HAP-1 (cell line): ENCODE results near the gene ENPP1.

ENCODE experiments used
- DNase-seq, 2 experiments: peaks; one replicate each; pipeline ENCODE4 v3.0.0-alpha.2; 2016 to 2020; ENCODE audit warnings: low spot score in 2 of 2
- H3K27me3 ChIP-seq: fragments of 250-450 bp; sonication (Bioruptor Pico); 2 replicates; pipeline ENCODE4 v1.5.1; 2020; ENCODE audit warnings: low read depth, mild to moderate bottlenecking, moderate library complexity
- H3K36me3 ChIP-seq: fragments of 250-450 bp; sonication (Bioruptor Pico); replicated peaks from 2 replicates; pipeline ENCODE4 v1.5.1; 2020; ENCODE audit warnings: mild to moderate bottlenecking
- H3K4me1 ChIP-seq: fragments of 250-450 bp; sonication (Bioruptor Pico); 2 replicates; pipeline ENCODE4 v1.5.1; 2020; ENCODE audit warnings: mild to moderate bottlenecking
- H3K4me3 ChIP-seq: fragments of 250-450 bp; sonication (Bioruptor Pico); 2 replicates; pipeline ENCODE4 v1.5.1; 2020; ENCODE audit warnings: mild to moderate bottlenecking, moderate library complexity
- H3K9me3 ChIP-seq: fragments of 250-450 bp; sonication (Bioruptor Pico); 2 replicates; pipeline ENCODE4 v1.5.1; 2020; ENCODE audit warnings: mild to moderate bottlenecking, moderate library complexity
- in situ Hi-C: fragments of 300-500 bp; cut with MboI; formaldehyde crosslinking; loops from 3 replicates; pipeline ENCODE4 v1.14.3; 2020; ENCODE audit warnings: low sequenced_read_pairs, inconsistent platforms, mixed read lengths

The ENPP1 gene

DNA sequence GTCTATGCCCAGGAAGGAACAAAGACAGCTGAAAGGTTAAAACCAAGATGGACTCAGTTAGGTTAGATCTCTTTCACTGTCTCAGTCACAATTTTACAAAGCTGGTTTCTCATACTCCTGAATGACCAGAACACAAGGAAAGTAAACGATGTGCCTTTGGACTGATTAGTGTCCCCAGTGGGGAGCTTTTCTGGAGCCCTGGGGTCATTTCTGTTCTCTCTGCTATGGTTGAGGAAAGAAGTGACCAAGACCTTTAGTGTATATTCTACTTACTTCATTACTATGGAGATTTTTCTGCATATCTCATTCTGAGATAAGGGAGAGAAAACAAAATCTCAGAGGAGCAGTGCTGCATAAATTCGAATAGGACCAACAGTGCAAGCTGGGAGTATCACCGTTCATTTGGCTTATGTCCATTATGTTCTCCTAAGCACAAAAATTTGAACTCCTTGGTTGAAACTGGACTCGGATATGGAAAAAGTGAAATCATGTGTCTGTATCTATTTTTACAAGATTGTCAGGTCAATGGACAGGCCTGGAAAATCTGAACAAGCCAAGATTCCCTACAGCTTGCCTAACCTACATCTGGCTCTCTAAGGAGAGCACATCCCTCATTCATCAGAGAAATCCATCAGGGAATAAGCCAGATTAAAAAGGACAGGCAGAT is 34.4 kb upstream of the ENPP1 start:
- no peak for DNase-seq
- in situ Hi-C loops = no loop called here

DNA sequence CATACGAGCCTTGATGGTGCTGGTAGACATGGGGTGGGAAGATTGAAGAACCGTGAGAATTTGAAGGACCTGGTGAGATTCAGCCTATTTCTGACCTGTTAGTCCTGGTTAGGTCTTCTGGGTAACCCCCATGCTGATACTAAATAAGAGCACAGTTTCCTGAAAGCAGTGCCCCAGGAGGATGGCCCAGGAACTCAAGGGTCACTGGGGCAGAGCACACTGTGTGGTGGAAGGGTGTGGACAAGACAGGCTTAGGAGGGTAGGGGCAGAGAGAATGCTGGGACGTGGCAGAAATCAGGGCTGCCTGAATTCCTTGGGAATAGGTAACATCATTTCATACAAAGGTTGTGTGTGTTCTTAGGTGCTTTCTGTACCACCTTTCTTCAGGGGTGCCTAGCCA is 31.9 kb upstream of the ENPP1 start:
- Histone ChIP-seq H3K9me3 (no peaks in the 10 kb centered on the region), H3K4me3 (no peak overlapping the region), H3K36me3 (no peaks in the 10 kb centered on the region), H3K27me3 (no peaks in the 10 kb centered on the region), H3K4me1 (no peaks in the 10 kb centered on the region)
- DNase-seq = no peak
- in situ Hi-C loops = no loop called here

More for the DNA sequence above, 34.4 kb upstream of the ENPP1 start:
- no peaks in the 10 kb centered on the region for H3K4me1 ChIP-seq
- H3K36me3 ChIP-seq = no peaks in the 10 kb centered on the region
- no peak overlapping the region for H3K4me3 ChIP-seq
- no peaks in the 10 kb centered on the region for H3K27me3 ChIP-seq
- H3K9me3 ChIP-seq = no peaks in the 10 kb centered on the region

- Histone ChIP-seq H3K36me3 (no peaks in the 10 kb centered on the region), H3K4me1 (no peaks in the 10 kb centered on the region), H3K4me3 (no peak overlapping the region), H3K27me3 (no peaks in the 10 kb centered on the region), H3K9me3 (no peaks in the 10 kb centered on the region)
- in situ Hi-C loops = no loop called here
- no peak for DNase-seq
Measured at GRCh38 chr6:131776985-131777384, 30.8 kb upstream of the ENPP1 start.

GRCh38 chr6:131778169-131778568 is 29.7 kb upstream of the ENPP1 start:
- in situ Hi-C loops = no loop called here

DNA sequence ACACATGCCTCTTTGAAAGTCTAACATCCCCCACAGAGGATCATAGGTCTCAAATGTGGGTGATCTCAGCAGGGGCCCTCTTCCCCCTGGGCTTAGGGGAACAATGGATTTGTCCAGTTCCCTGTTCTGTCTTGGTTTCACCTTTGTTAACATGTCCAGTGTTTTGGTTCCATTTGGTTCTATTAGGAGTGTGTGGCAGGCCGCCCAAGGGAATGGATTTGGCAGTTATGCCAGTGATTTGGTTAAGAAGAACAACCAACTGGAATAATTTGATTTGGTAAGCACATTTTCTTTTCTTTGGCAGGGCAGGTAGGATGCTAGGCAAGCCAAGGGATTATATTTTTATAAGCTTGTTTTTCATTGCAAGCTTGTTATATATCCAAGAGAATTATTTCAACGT is 28.5 kb upstream of the ENPP1 start:
- Histone ChIP-seq H3K9me3 (no peaks in the 10 kb centered on the region), H3K4me1 (no peaks in the 10 kb centered on the region), H3K36me3 (no peaks in the 10 kb centered on the region), H3K27me3 (no peaks in the 10 kb centered on the region), H3K4me3 (no peak overlapping the region)
- DNase-seq = no peak
- in situ Hi-C loops = no loop called here

More at GRCh38 chr6:131778169-131778568, 29.7 kb upstream of the ENPP1 start:
- Histone ChIP-seq H3K27me3 (no peaks in the 10 kb centered on the region), H3K36me3 (no peaks in the 10 kb centered on the region), H3K4me3 (no peak overlapping the region), H3K9me3 (no peaks in the 10 kb centered on the region), H3K4me1 (no peaks in the 10 kb centered on the region)
- DNase-seq = no peak

- Histone ChIP-seq H3K4me1 (no peaks in the 10 kb centered on the region), H3K9me3 (no peaks in the 10 kb centered on the region), H3K27me3 (0 out of 2 replicates have a peak, but pooled peaks cover 2% of the 10 kb centered on the region), H3K36me3 (no peaks in the 10 kb centered on the region), H3K4me3 (no peak overlapping the region)
- in situ Hi-C loops = no loop called here
- DNase-seq = no peak
Measured at GRCh38 chr6:131780600-131780999, 27.2 kb upstream of the ENPP1 start.

DNA sequence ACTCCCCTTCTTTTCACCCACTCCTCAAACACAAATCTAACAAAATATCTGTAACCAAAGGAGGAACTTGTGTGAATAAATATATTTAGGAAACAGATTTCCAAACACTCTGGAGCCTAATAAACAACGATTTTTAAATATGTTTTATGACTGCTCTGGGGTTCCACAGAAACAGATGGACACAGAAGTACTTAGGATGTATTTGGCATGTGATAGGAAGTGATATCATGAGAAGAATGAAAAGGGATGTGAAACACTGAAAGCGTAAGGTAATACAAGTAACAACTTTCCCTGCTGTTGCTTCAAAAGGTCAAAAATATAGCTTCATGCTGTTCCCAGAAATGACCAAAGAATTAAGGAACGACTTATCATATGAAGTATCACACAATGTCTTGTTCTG is 26.1 kb upstream of the ENPP1 start:
- H3K9me3 ChIP-seq = no peaks in the 10 kb centered on the region
- no peaks in the 10 kb centered on the region for H3K36me3 ChIP-seq
- H3K27me3 ChIP-seq = 0 out of 2 replicates have a peak, but pooled peaks cover 2% of the 10 kb centered on the region
- in situ Hi-C loops = no loop called here
- DNase-seq = no peak
- H3K4me3 ChIP-seq = no peak overlapping the region
- H3K4me1 ChIP-seq = no peaks in the 10 kb centered on the region

DNA sequence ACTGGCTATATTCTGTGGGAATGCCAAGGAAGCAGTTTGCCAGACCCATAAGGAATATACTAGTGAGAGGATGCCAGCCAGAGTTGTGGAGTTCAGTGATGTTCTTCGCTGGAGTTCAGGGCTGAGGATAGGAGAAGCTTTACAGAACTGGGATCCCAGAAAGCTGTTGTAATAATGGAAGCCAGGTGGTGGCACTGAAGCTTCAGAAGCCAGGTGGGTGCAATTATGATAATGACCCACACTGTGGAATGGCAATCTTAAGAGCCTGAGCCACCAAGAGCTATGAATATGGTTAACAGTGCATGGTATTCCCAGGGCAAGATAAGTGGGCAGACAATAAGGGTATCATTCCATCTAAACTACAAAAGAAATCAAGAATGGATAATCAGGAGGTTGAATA is 25.1 kb upstream of the ENPP1 start:
- 0 out of 2 replicates have a peak, but pooled peaks cover 2% of the 10 kb centered on the region for H3K27me3 ChIP-seq
- no peaks in the 10 kb centered on the region for H3K36me3 ChIP-seq
- H3K4me3 ChIP-seq = no peak overlapping the region
- no peaks in the 10 kb centered on the region for H3K4me1 ChIP-seq
- in situ Hi-C loops = no loop called here
- no peak for DNase-seq
- no peaks in the 10 kb centered on the region for H3K9me3 ChIP-seq

DNA sequence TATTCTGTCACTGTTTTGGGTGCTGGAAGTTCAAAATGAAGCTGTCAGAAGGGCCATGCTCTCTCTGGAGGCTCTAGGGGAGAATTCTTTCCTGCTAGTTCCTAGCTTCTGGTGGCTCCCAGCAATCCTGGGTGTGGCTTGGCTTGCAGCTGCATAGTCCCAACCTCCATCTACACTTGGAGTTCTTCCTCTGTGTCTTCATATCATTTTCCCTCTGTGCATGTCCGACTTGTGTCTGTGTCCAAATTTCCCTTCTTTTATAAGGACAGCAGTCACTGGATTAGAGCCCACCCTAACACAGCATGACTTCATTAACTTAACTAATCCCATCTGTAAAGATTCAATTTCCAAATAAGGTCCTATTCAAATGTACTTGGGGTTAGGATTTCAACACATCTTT is 23.3 kb upstream of the ENPP1 start:
- in situ Hi-C loops = no loop called here
- Histone ChIP-seq H3K36me3 (no peaks in the 10 kb centered on the region), H3K4me3 (no peak overlapping the region), H3K9me3 (no peaks in the 10 kb centered on the region), H3K27me3 (0 out of 2 replicates have a peak, but pooled peaks cover 2% of the 10 kb centered on the region), H3K4me1 (no peaks in the 10 kb centered on the region)
- no peak for DNase-seq

DNA sequence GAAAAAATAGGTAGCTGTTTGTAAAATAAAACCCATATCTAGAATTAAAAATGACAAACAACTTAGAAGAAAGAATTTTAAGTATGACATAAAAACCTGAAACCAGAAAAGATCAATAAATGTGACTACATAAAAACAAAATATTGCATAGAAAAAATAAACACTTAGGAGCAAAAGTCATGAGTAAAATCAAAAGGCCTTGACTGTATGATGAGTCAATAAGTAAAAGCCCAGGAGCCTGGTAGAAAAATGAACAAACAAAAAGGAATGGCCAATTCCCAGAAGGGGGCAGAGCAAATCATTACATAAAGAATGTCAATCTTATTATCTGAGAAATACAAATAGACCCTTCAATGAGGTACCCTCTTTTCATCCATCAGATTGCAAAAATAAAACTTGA is 20.7 kb upstream of the ENPP1 start:
- Histone ChIP-seq H3K4me3 (no peak overlapping the region), H3K27me3 (0 out of 2 replicates have a peak, but pooled peaks cover 2% of the 10 kb centered on the region), H3K4me1 (no peaks in the 10 kb centered on the region), H3K36me3 (no peaks in the 10 kb centered on the region), H3K9me3 (no peaks in the 10 kb centered on the region)
- DNase-seq = no peak
- in situ Hi-C loops = no loop called here

GRCh38 chr6:131787766-131788712 is 19.8 kb upstream of the ENPP1 start:
- Histone ChIP-seq H3K4me1 (peaks cover 4% of the 10 kb centered on the region; the same call in 1 of the 2 replicates), H3K9me3 (no peaks in the 10 kb centered on the region), H3K4me3 (no peak overlapping the region), H3K27me3 (0 out of 2 replicates have a peak, but pooled peaks cover 2% of the 10 kb centered on the region), H3K36me3 (no peaks in the 10 kb centered on the region)
- DNase-seq = no peak
- in situ Hi-C loops = no loop called here

DNA sequence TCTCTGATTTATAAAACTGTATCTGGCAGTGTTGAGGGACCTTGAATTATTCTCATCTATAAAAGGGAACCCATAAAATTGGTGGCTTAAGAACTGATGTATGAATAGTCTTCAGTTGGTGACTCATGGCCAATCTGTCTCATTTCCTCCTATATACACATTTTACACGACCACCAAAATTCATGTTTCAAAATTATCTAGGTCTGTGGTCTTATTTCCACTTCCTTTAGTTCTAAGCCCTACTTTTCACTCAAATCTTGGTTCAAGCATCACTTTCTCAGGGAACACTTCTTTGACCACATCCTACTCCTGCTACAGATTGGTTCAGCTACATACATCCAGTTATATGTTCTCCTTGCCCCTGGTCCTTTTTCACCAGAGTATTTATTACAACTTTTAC is 18.6 kb upstream of the ENPP1 start:
- no peak overlapping the region for H3K4me3 ChIP-seq
- H3K4me1 ChIP-seq = peaks cover 4% of the 10 kb centered on the region; the same call in 1 of the 2 replicates
- no peak for DNase-seq
- 0 out of 2 replicates have a peak, but pooled peaks cover 2% of the 10 kb centered on the region for H3K27me3 ChIP-seq
- in situ Hi-C loops = no loop called here
- no peaks in the 10 kb centered on the region for H3K9me3 ChIP-seq
- H3K36me3 ChIP-seq = no peaks in the 10 kb centered on the region

- H3K4me1 ChIP-seq = peaks cover 4% of the 10 kb centered on the region; the same call in 1 of the 2 replicates
- in situ Hi-C loops = no loop called here
- no peak for DNase-seq
- no peaks in the 10 kb centered on the region for H3K9me3 ChIP-seq
- H3K27me3 ChIP-seq = no peaks in the 10 kb centered on the region
- H3K36me3 ChIP-seq = no peaks in the 10 kb centered on the region
- H3K4me3 ChIP-seq = no peak overlapping the region
Measured at GRCh38 chr6:131791476-131791875, 16.3 kb upstream of the ENPP1 start.

DNA sequence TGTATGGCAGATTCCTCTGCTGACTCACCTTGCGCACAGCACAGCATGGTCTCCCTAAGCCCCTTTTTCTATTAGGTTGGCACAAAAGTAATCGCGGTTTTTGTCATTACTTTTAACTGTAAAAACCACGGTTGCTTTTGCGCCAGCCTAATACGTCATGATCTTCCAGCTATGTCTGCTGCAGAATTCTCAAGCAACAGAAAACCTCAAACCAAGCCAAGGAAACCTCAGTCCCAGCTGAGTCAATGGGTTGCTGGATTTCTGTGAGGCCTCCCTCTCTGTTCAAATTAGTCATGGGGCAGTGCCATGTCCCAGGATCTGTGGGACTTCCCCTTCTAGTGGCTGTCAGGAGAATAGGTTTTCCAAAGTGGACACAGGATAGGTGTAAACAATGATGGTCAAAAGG is 15.7 kb upstream of the ENPP1 start:
- Histone ChIP-seq H3K4me3 (no peak overlapping the region), H3K9me3 (no peaks in the 10 kb centered on the region), H3K36me3 (no peaks in the 10 kb centered on the region), H3K4me1 (peaks cover 4% of the 10 kb centered on the region; the same call in 1 of the 2 replicates), H3K27me3 (no peaks in the 10 kb centered on the region)
- no peak for DNase-seq
- in situ Hi-C loops = no loop called here
